Stimulated activated CD4-positive, alpha-beta T cell treated with anti-CD3 and anti-CD28 coated beads, Interleukin-4, amount 100 ng/mL, for 24 hours (primary cell): Measurements from ENCODE around the gene ATP11A.
"Not testable (repeated sequence)": the region's sequence is repeated elsewhere in the genome, so short reads cannot be mapped to it uniquely, and the experiment has no call there.

ENCODE experiments used
- DNase-seq: peaks from one replicate; pipeline ENCODE4 v3.0.0-alpha.2; 2020

The ATP11A gene

DNA sequence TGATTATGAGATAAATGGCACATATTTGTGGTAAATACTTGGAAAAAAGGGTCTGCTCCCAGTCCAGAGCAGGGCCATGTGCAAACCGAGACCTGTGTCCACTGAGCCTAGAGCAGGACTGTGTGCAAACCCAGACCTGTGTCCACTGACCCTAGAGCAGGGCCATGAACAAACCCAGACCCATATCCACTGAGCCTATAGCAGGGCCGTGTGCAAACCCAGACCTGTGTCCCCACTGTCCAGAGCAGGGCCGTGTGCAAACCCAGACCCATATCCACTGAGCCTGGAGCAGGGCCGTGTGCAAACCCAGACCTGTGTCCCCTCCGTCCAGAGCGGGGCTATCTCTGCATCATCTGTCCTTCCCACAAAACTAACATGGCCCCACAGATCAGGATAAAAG, 136.0 kb downstream of the ATP11A start:
- no peak for DNase-seq

DNA sequence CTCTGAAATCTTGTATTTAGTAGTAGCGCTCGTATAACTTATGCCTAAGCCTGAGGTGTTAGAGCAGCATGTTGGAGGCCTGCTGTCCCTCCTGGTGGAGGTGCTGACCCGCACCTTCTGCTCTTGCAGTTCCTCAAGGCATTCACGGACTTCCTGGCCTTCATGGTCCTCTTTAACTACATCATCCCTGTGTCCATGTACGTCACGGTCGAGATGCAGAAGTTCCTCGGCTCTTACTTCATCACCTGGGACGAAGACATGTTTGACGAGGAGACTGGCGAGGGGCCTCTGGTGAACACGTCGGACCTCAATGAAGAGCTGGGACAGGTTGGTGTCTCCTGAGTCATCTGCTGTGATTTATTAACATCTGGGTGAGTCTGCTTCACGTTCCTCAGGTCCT, 136.7 kb downstream of the ATP11A start:
- no peak for DNase-seq

DNA sequence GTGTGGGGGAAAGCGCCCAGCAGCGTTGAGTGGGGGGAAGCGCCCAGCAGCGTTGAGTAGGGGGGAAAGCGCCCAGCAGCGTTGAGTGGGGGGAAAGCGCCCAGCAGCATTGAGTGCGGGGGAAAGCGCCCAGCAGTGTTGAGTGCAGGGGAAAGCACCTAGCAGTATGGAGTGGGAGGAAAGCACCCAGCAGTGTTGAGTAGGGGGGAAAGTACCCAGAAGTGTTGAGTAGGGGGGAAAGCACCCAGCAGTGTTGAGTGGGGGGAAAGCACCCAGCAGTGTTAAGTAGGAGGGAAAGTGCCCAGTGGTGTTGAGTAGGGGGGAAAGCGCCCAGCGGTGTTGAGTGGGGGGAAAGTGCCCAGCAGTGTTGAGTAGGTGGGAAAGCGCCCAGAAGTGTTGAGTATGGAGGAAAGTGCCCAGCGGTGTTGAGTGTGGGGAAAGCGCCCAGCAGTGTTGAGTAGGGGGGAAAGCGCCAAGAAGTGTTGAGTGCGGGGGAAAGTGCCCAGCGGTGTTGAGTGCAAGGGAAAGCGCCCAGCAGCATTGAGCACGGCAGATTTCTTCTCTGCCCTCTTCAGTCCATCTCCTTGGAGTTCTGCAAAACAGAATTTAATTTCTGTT, 138.4 kb downstream of the ATP11A start:
- DNase-seq = no peak

DNA sequence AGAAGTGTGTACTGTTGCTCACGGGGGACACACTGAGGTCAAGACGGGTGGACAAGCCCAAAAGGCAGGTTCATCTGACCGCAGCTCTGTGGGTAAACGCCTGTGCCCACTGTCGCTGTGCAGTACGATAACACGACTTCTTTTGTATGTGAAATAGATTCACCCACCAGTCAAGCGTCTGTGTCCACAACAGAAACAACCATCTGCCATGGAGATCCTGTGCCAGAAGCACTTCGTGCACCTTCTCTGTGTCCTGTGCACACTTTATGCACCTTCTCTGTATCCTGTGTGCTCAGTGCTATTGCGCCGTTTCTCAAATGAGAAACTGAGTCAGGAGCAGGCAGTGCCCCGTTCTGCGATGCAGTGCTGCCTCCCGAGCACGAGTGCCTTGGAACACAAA, 138.9 kb downstream of the ATP11A start:
- no peak for DNase-seq

DNA sequence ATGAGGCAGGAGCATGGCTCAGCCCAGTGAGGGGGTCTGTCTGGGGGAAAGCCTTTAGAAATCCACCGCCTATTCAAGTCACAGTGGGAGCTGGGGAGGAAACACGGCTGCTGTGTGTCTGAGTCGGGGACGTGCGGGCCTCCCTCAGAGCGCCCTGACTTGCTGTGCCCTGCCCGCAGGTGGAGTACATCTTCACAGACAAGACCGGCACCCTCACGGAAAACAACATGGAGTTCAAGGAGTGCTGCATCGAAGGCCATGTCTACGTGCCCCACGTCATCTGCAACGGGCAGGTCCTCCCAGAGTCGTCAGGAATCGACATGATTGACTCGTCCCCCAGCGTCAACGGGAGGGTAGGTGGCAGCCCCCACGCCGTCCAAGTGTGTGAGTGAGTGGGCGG, 141.4 kb downstream of the ATP11A start:
- DNase-seq = no peak

DNA sequence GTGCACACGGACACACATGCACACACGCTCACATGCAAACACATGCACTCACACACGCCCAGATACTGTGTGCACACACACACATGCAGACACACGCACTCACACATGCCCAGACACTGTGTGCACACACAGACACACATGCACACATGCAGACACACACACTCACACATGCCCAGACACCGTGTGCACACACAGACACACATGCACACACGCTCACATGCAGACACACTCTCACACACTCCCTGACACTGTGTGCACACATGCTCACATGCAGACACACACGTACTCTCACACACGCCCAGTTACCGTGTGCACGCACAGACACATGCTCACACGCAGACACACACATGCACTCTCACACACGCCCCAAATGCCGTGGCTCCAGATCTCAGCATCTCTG, 142.0 kb downstream of the ATP11A start:
- no peak for DNase-seq

DNA sequence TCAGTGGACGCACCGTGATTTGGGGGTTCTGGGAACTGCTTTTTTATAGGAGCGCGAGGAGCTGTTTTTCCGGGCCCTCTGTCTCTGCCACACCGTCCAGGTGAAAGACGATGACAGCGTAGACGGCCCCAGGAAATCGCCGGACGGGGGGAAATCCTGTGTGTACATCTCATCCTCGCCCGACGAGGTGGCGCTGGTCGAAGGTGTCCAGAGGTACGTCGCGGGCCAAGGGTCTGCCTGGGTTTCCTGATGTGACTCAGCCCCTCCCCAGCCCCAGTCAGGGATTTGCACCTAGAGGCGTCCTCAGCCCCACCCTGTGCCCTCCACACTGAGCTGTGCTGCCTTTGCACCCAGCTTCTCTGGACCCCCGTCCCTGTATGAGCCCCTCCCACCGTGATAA, 143.0 kb downstream of the ATP11A start:
- no peak for DNase-seq

DNA sequence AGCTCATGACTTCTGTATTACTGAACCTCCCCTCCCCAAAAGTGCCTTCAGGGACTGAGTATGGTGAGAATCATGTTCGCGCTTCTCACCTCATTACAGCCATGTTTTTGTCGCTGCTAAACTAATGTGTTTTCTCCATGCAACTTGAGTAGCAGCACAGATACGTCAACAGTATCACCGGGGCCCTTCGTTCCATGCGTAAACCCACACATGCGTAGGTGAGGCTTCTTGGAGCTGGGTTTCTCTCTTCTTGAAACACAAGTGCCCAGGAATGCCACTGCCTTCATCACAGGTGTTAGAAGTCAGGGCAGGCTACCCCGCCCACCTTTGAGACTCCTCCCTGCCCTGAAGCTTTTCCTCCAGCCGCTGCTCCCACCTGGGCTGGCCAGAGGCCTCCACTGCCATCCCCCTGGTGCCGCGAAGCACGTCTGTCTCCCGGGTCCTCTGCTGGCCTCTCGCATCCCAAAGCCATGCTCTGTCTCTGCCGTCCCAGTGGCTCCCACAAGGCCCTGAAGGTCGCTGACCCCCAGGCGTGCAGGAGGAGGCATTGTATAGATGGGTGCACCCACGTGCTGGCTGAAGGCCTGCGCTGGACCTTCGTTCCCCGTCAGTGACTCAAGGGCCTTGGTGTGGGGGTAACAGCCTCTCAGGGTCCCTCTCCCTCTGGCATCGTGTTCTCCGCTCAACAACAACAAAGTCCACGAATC, 143.9 kb downstream of the ATP11A start:
- no peak for DNase-seq

DNA sequence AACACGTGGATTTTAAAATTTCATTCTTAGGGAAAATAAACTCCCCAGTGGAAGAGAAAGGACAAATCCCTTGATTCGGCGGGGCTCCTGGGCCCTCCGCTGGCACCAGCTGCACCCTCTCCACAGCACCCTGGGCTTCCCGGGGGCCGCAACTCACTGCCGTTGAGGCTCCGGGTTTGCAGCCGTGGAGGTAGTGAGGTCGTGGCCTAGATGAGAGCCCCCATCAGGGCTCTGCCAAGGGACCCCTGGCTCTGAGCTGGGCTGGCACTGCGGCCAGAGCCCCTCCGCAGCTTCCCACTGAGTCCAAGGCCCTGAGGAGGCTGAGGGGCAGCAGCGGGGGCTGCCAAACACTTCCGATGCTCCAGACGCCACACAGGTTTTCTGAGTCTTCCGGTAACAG, 145.5 kb downstream of the ATP11A start:
- no peak for DNase-seq

DNA sequence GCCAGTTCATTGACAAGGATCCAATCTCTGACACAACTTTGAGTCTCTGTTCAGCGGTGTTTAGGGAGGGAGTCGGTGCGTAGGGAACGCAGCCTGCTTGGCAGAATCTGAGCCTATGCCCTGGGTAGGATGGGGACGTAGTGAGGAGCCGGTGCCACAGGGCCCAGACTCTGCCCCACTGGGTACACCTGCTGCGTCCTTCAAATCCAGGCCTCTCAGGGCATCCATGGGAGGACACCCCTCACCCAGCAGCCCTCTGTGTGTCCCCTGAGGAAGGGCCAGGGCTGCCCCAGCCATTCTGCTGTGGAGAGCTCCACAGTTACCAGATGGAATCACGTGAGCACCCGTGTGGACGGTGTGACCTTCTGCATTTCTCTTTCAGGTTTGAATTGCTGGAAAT, 146.0 kb downstream of the ATP11A start:
- no peak for DNase-seq

DNA sequence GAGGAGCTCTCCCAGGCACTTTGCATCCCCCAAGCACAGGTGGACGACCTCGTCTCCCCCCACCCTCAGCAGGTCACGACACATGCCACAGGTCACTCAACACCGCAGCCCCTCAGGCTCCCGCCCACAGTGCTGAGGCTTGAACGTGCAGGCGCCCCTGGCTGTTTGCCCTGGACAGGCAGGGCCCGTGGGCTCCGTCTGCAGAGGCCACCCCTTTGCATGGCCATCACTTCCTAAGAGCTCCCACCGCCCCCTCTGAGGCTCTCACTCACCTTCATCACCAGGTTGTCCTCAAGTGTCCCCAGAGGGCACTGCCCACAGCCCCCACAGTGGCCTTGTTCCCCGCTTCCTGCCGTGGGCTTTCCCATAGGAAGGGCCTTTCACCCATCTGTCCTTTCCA, 147.1 kb downstream of the ATP11A start:
- DNase-seq = no peak

DNA sequence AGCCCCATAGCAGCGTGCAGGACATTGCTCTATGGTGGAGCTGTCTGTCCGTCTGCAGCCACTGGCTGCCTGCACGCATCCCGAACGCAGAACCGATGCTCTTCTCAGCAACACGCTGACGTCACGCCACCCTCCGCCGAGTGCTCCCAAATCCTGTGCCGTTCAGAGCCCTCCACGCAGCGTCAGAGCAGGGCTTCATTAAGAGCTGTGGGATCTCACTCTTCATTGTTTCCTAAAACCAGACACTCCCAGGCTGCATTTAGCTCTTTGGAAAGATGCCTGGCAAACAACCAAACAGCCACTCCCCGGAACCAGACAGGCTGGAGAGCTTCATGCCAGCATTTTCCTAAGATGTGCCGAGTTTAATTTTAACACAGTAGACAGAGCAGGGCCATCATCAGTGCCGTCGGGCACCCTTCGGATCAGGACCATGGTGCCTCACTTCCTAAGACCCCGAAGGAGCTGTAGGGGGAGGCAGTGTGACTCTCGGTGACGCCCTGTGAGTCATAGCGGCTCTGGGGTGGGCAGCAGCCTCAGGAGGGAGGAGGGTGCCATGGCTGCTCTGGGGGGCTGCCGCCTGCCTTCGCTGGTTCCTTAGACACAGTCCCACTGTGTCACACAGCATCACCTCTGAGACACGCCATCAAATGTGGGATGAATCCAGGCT, 147.7 kb downstream of the ATP11A start:
- DNase-seq = no peak

DNA sequence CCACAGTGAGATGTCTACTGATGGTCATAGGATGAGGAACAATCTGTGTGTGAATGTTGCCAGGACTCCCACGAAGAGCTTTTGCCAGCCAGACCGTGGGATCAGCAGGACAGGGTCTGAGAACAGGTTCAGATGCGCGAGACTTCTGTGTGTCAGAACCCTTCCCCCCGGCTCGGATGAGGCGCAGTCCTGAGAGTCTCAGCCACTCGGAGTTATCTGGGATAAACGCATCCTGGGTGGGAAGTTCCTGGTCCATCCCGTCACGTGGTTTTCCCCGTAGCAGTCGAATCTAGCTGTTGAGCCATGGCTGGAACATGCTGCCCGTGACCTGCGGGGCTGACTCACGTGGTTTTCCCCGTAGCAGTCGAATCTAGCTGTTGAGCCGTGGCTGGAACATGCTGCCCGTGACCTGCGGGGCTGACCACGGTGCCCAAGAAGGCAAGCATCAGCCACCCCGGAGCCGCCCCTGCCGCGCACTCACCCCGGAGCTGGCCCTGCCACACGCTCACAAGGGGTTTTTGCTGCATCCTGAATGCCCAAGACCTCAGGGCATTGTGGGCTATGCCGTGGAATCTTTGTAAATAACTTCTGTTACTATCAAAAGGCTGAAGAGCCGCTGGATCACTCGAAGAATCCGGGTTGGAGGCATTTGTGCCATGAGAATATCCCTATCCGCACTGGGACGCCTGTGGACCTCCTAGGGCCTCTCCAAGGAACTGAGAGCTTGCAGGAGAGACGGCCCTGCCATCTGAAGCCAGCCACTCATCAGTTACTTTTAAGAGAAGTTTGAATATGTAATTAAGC, 148.4 kb downstream of the ATP11A start:
- DNase-seq = no peak

DNA sequence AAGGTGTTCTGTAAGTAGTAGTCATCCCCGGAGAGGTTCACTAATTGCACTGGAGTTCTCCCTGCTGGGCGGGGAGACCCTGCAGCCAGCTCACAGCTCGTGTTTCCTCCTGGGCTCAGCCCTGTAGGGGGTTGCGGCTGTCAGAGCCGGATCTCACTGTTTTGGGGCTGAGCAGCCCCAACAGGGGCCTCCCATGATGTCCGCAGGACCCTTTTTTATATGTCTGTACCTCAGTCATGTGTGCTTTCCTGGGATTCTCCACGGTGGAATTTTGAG, 148.9 kb downstream of the ATP11A start:
- no peak for DNase-seq

DNA sequence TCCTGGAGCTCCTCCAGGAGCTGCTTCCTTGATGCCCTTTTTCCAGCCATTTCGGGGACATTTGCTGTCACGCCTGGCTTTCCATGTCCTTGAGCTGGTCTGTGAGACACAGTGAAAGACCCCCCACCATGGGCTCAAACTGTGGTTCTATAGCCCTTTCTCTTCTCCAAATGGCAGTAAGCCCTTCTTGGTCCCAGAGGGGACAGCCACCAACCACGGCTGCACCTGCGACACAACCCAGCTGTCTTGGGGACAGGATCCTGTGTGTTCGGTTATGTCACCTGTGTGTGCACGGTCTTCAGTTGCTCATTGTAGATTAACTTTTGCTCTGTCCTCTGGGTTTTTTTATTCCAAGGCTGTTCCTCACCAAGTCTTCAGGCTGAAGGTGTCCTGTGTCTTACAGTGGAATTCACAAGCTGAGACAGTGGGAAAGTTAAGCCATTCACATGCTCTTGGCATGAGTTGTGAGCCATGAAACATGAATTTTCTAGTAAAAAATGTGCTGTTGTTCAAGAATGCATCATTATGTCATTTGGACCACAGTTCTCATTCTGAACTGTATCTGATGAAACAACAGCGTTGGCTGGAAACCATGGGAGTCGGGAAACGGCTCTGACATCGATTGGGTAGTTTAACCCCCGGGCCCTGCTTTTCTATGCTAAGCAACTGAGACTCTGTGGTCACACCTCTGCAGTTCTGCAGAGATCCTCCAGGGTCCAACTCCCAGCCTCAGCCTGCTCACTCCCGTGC, 149.7 kb downstream of the ATP11A start:
- DNase-seq = no peak

DNA sequence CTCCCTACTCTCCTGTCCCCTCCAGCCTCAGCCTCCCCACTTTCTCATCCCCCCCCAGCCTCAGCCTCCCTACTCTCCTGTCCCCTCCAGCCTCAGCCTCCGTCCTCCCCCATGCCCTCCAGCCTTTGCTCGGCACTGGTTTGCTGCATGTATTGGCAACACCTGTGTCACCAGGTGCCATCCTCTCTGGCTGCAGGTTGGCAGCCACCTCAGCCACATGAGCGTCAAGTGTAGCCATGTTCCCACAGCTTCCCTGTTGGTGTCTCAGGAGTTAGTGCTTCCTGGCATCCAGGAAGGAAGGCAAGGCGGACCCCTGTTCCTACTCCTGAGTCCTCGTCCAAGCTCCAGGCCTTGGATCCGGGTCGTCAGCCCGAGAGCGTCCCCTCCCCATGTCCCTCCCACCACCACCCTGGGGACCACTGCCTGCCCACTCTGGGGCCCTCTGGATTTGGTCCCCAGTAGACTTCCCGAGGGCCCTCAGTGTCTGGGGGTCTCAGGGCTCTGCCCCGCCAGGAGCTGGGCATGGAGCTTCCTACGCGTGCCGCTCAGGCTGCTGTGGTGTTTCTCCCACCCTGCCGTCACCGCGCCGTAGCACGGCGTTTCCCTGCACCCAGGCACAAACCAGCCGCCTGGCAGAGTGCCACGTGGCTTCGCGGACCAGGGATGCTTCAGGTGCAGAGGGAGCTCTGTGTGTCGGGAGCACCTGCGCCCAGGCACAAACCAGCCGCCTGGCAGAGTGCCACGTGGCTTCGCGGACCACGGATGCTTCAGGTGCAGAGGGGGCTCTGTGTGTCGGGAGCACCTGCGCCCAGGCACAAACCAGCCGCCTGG, 150.8 kb downstream of the ATP11A start:
- no peak for DNase-seq

DNA sequence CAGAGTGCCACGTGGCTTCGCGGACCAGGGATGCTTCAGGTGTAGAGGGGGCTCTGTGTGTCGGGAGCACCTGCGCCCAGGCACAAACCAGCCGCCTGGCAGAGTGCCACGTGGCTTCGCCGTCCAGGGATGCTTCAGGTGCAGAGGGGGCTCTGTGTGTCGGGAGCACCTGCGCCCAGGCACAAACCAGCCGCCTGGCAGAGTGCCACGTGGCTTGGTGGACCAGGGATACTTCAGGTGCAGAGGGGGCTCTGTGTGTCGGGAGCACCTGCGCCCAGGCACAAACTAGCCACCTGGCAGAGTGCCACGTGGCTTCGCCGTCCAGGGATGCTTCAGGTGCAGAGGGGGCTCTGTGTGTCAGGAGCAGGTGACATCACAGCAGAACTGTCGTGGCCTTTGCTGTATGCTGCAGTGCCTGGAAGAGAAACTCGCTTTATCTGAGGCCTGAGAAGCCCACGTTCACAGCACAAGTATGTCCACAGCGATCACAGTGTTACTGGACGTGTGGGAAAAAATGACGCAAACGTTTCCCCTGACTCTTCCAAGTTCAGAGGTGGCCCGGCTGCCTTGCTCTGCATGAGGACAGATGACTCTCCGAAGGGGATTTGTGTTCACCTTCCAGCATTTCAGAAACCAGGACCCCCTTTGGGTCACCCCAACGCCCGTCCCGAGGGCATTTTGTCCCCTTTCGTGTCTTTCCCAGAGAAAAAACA, 151.6 kb downstream of the ATP11A start:
- not testable (repeated sequence) for DNase-seq

DNA sequence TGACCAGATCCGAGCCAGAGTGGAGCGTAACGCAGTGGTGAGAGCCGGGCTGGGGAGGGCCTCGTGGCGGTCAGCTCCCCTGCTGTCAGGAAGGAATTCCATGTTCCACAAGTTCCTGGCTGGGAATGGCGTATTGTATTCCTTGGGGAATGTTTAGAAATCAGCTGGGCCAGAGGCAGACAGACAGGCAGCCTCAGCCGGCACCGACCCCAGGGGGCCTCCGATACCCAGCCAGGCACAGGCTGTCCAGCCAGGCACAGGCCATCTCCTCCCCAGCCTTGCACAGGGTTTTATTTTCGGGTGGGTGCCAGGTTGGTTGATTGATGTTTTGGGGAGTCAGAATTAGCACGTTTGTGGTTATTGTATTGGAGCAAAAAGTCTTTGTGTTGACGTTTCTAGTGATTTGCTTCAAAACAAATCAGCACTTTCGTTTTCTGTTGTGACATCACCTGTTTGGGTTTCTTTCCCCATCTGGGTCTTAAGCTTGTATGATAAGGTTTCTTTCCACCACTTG, 152.6 kb downstream of the ATP11A start:
- no peak for DNase-seq

DNA sequence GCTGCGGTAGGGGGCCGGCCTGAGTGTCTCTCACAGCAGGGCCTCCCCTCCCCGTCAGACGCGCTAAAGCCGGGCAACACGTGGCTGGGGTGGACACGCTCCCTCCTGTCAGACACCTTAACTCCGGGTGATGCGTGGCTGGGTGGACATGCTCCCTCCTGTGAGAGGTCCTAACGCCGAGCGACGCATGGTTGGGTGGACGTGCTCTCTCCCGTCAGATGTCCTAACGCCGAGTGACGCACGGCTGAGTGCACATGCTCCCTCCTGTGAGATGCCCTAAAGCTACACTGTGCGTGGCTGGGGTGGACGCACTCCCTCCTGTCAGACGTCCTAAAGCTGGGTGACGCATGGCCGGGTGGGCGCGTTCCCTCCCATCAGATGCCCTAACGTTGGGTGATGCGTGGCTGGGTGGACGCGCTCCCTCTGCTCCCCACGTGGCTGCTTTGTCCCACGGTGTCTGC, 153.1 kb downstream of the ATP11A start:
- no peak for DNase-seq

DNA sequence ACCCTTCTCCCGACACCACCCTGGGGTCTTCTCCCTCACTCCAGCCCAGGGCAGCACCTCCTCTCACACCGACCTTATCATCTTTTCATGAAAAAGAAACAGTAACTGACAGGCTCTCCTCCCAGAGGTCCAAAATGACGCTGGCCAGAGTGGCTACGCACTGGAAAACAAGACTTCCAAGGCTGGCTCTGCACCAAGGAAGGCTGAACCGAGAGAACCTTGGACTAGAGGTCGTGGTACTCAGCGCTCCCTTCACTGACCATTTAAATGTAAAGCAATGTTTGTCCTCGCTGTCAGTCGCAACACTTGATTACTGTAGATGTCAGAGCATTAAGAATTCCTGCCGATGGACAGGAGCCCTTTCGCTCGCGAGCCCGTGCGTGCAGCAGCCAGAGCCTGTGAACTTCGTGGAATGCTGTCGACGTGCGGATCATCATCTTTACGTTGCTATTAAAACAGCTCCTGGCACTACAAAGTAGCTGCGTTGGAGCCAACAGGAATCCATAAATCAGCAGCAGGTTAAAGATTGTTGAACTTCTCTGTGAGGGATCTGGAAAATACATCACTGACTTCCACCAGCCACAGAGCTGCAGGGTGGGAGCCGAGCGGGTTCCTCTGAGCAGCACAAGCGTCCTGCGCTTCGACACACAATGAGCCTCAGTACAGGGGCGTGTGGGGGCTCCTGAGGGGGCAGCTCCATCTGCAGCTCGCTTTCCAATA, 153.7 kb downstream of the ATP11A start:
- DNase-seq = no peak
